Nephron (organoid): ENCODE data around the gene SCRN1.

Experiments
- H3K27ac Mint-ChIP-seq, 3 experiments: 2 replicates each; pipeline ENCODE4 v1.8.0; 2020; ENCODE audit warnings: mixed read lengths in 3 of 3, mild to moderate bottlenecking in 2 of 3, moderate library complexity in 1 of 3
- H3K27me3 Mint-ChIP-seq: 2 replicates; pipeline ENCODE4 v1.8.0; 2021; ENCODE audit warnings: low read depth, mild to moderate bottlenecking, moderate library complexity, mixed read lengths
- H3K36me3 Mint-ChIP-seq: 2 replicates; pipeline ENCODE4 v1.8.0; 2020; ENCODE audit warnings: low read depth, mixed read lengths
- H3K4me1 Mint-ChIP-seq: 2 replicates; pipeline ENCODE4 v1.8.0; 2020; ENCODE audit warnings: mixed read lengths
- H3K4me3 Mint-ChIP-seq, 3 experiments: 2 replicates each; pipeline ENCODE4 v1.8.0; 2020; ENCODE audit warnings: mild to moderate bottlenecking in 3 of 3, mixed read lengths in 3 of 3, moderate library complexity in 2 of 3
- H3K9me3 Mint-ChIP-seq: 2 replicates; pipeline ENCODE4 v1.8.0; 2020; ENCODE audit warnings: mixed read lengths
- TF ChIP-seq, protein P1 (sequence below), 3 experiments: fragments of 200-600 bp; sonication (generic); IDR thresholded peaks; one replicate each; pipeline ENCODE4 v1.5.0; 2021; ENCODE audit warnings: antibody characterized with exemption in 3 of 3; ENCODE audit not compliant: unreplicated experiment in 3 of 3

Gene SCRN1

DNA sequence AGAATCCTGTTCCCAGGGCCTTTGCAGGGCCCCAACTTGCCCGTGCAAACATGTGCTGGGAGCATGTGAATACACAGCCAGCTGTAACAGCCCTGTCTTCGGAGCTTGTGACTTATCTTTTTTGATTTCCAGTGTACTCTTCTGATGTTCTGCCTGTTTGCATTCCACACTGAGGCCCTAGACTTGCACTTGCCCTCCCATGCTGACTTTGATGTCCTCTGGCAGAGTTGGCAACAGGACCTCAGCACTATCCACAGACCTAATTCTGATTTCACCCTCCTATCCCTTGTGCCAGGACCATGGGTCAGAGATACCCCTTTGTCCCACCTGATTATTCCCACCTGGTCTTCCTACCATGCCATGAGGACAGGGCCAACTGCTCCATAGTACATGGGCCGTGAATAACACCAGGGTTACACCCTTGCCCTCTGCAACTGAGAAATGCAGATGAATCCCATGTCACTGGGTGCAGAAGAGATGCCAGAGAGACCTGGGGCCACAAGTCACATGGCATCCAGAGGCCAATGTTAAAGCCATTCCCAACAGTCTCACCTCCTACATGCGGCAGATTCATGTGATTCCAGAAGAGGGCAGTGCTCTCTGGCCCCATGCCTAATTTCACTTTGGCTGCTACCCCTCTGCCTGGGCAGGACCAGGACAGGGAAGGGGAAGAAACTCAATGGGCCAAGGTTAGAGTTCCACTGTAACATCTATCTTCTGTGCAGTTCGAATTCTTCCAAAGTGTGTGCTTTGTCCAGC, 43.0 kb downstream of the SCRN1 start:
- TF ChIP-seq, protein P1, sequence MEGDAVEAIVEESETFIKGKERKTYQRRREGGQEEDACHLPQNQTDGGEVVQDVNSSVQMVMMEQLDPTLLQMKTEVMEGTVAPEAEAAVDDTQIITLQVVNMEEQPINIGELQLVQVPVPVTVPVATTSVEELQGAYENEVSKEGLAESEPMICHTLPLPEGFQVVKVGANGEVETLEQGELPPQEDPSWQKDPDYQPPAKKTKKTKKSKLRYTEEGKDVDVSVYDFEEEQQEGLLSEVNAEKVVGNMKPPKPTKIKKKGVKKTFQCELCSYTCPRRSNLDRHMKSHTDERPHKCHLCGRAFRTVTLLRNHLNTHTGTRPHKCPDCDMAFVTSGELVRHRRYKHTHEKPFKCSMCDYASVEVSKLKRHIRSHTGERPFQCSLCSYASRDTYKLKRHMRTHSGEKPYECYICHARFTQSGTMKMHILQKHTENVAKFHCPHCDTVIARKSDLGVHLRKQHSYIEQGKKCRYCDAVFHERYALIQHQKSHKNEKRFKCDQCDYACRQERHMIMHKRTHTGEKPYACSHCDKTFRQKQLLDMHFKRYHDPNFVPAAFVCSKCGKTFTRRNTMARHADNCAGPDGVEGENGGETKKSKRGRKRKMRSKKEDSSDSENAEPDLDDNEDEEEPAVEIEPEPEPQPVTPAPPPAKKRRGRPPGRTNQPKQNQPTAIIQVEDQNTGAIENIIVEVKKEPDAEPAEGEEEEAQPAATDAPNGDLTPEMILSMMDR (IDR thresholded peaks at IDR 0.05; ENCODE audit: unreplicated experiment in 3 of 3), result no peak
- no peaks in the 10 kb centered on the region for H3K9me3 Mint-ChIP-seq
- H3K4me1 Mint-ChIP-seq, result peaks cover 10% of the 10 kb centered on the region
- H3K36me3 Mint-ChIP-seq, result peaks cover 81% of the 10 kb centered on the region
- H3K27ac Mint-ChIP-seq, result no peak overlapping the region
- H3K27me3 Mint-ChIP-seq, result no peaks in the 10 kb centered on the region
- no peak overlapping the region for H3K4me3 Mint-ChIP-seq

DNA sequence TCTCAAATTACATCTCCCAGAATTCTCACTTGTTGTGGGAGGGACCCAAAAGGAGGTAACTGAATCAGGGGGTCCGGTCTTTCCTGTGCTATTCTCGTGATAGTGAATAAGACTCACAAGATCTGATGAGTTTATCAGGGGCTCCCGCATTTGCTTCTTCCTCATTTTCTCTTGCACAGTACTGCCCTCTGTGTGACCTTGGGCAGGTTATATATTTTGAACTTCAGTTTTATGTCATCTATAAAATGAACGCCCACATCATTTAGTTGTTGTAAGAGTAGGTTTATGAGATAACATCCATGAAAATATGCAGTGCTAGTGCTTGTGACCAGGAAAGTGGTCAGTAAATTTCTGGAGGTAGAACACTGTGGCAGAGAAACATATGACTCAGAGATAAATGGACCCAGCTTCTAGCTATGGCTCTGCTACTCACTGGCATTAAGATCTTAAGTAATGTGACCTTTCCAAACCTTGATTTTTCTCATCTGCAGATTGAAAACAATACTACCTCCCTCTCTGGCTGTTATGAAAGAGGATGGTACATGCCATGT, 44.3 kb downstream of the SCRN1 start:
- TF ChIP-seq, protein P1 (IDR thresholded peaks at IDR 0.05; ENCODE audit: unreplicated experiment in 3 of 3), result no peak
- H3K4me3 Mint-ChIP-seq, result no peak overlapping the region
- no peaks in the 10 kb centered on the region for H3K9me3 Mint-ChIP-seq
- H3K36me3 Mint-ChIP-seq, result peaks cover 79% of the 10 kb centered on the region
- no peak overlapping the region for H3K27ac Mint-ChIP-seq
- H3K4me1 Mint-ChIP-seq, result peaks cover 10% of the 10 kb centered on the region
- no peaks in the 10 kb centered on the region for H3K27me3 Mint-ChIP-seq

- Mint-ChIP-seq H3K4me1 (peaks cover 10% of the 10 kb centered on the region), H3K27me3 (no peaks in the 10 kb centered on the region), H3K27ac (no peak overlapping the region), H3K36me3 (peaks cover 88% of the 10 kb centered on the region), H3K9me3 (no peaks in the 10 kb centered on the region), H3K4me3 (no peak overlapping the region)
- TF ChIP-seq, protein P1 (IDR thresholded peaks at IDR 0.05; ENCODE audit: unreplicated experiment in 3 of 3), result no peak
Observed at GRCh38 chr7:29940199-29940598, 49.4 kb downstream of the SCRN1 start.

- TF ChIP-seq, protein P1 (IDR thresholded peaks at IDR 0.05; ENCODE audit: unreplicated experiment in 3 of 3), result no peak
- no peaks in the 10 kb centered on the region for H3K27me3 Mint-ChIP-seq
- H3K4me3 Mint-ChIP-seq, result no peak overlapping the region
- no peaks in the 10 kb centered on the region for H3K9me3 Mint-ChIP-seq
- no peak overlapping the region for H3K27ac Mint-ChIP-seq
- peaks cover under 1% of the 10 kb centered on the region for H3K4me1 Mint-ChIP-seq
- peaks cover 81% of the 10 kb centered on the region for H3K36me3 Mint-ChIP-seq
Observed at GRCh38 chr7:29937132-29937531, 52.5 kb downstream of the SCRN1 start.

- H3K27me3 Mint-ChIP-seq, result no peaks in the 10 kb centered on the region
- TF ChIP-seq, protein P1 (IDR thresholded peaks at IDR 0.05; ENCODE audit: unreplicated experiment in 3 of 3), result no peak
- no peaks in the 10 kb centered on the region for H3K4me1 Mint-ChIP-seq
- H3K27ac Mint-ChIP-seq, result no peak overlapping the region
- H3K36me3 Mint-ChIP-seq, result peaks cover 84% of the 10 kb centered on the region
- H3K9me3 Mint-ChIP-seq, result no peaks in the 10 kb centered on the region
- no peak overlapping the region for H3K4me3 Mint-ChIP-seq
Observed at GRCh38 chr7:29935111-29935510, 54.5 kb downstream of the SCRN1 start.
